WTC11 (cell line): ENCODE measurements around the gene TMPRSS11F. TPM values are rescaled to one million over a fixed set of nuclear protein-coding genes. Genes with fewer than 3 reads are reported as not detected.
A peak's percentile ranks its signal among the peaks of the same experiment; 100 is the strongest.

Source experiments
- ATAC-seq: fragments of 200-7000 bp; cut with Tn5 transposase; 2 replicates; pipeline ENCODE4 v1.10.0; 2021; ENCODE audit warnings: mild to moderate bottlenecking, moderate library complexity
- CTCF ChIA-PET: fragments of 300-600 bp; sonication (Branson Sonifier 250); formaldehyde crosslinking; loops from one replicate; lab custom pipeline; 2021; ENCODE audit warnings: antibody characterized with exemption; lab: Charles Lee
- POLR2A ChIA-PET: fragments of 350-600 bp; sonication (Branson Sonifier 250); formaldehyde crosslinking; loops from one replicate; lab custom pipeline; 2021; ENCODE audit warnings: antibody characterized with exemption; lab: Charles Lee
- DNase-seq: peaks from one replicate; pipeline ENCODE4 v3.0.0; 2021; ENCODE audit warnings: low spot score
- H3K27ac Mint-ChIP-seq: 2 replicates; pipeline ENCODE4 v1.8.0; 2021; ENCODE audit warnings: mixed read lengths
- H3K27me3 Mint-ChIP-seq: 2 replicates; pipeline ENCODE4 v1.8.0; 2021; ENCODE audit warnings: low read depth, mild to moderate bottlenecking, moderate library complexity, mixed read lengths
- H3K36me3 Mint-ChIP-seq: 2 replicates; pipeline ENCODE4 v1.8.0; 2021; ENCODE audit warnings: mixed read lengths
- H3K4me1 Mint-ChIP-seq: 2 replicates; pipeline ENCODE4 v1.8.0; 2022; ENCODE audit warnings: mixed read lengths
- H3K4me3 Mint-ChIP-seq: 2 replicates; pipeline ENCODE4 v1.8.0; 2021; ENCODE audit warnings: mild to moderate bottlenecking, moderate library complexity, mixed read lengths
- H3K9me3 Mint-ChIP-seq: 2 replicates; pipeline ENCODE4 v1.8.0; 2021; ENCODE audit warnings: mixed read lengths
- ARID4B ChIP-seq: sonication (generic); formaldehyde crosslinking; IDR thresholded peaks from 2 replicates; pipeline ENCODE4 v1.8.0; 2023; ENCODE audit warnings: missing genetic modification reagents, mild to moderate bottlenecking, borderline replicate concordance
- ATF3 ChIP-seq: sonication (generic); formaldehyde crosslinking; conservative IDR thresholded peaks from 2 replicates; pipeline ENCODE4 v1.8.1; 2022; ENCODE audit warnings: mild to moderate bottlenecking, missing genetic modification reagents
- E2F4 ChIP-seq: sonication (generic); formaldehyde crosslinking; IDR thresholded peaks from 2 replicates; pipeline ENCODE4 v1.8.1; 2022; ENCODE audit warnings: low read depth, mild to moderate bottlenecking, moderate library complexity, missing genetic modification reagents, borderline replicate concordance
- E2F5 ChIP-seq: sonication (generic); formaldehyde crosslinking; IDR thresholded peaks from 2 replicates; pipeline ENCODE4 v1.8.1; 2022; ENCODE audit warnings: mild to moderate bottlenecking, moderate library complexity, missing genetic modification reagents
- HMGXB4 ChIP-seq: sonication (generic); formaldehyde crosslinking; IDR thresholded peaks from 2 replicates; pipeline ENCODE4 v1.8.1; 2023; ENCODE audit warnings: mild to moderate bottlenecking, moderate library complexity, missing genetic modification reagents
- MXD4 ChIP-seq: fragments of 250-450 bp; sonication (Bioruptor Pico); IDR thresholded peaks from 2 replicates; pipeline ENCODE4 v1.8.0; 2021; ENCODE audit warnings: mild to moderate bottlenecking, moderate library complexity, borderline replicate concordance
- PRRX2 ChIP-seq: fragments of 250-450 bp; sonication (Bioruptor Pico); IDR thresholded peaks from 2 replicates; pipeline ENCODE4 v1.8.0; 2021; ENCODE audit warnings: mild to moderate bottlenecking
- RELA ChIP-seq: sonication (generic); formaldehyde crosslinking; IDR thresholded peaks from 2 replicates; pipeline ENCODE4 v1.8.1; 2022; ENCODE audit warnings: missing genetic modification reagents, mild to moderate bottlenecking, borderline replicate concordance
- ZNF138 ChIP-seq: sonication (generic); formaldehyde crosslinking; conservative IDR thresholded peaks from 2 replicates; pipeline ENCODE4 v1.8.1; 2022; ENCODE audit warnings: mild to moderate bottlenecking, moderate library complexity, missing genetic modification reagents
- ZNF263 ChIP-seq: sonication (generic); formaldehyde crosslinking; IDR thresholded peaks from 2 replicates; pipeline ENCODE4 v1.8.1; 2022; ENCODE audit warnings: low read depth, mild to moderate bottlenecking, moderate library complexity, missing genetic modification reagents
- ZNF423 ChIP-seq: fragments of 250-450 bp; sonication (Bioruptor Pico); IDR thresholded peaks from 2 replicates; pipeline ENCODE4 v2.1.2; 2022; ENCODE audit warnings: mild to moderate bottlenecking, moderate library complexity
- ZNF512 ChIP-seq: sonication (generic); formaldehyde crosslinking; IDR thresholded peaks from 2 replicates; pipeline ENCODE4 v1.8.1; 2022; ENCODE audit warnings: missing genetic modification reagents, borderline replicate concordance
- ZNF671 ChIP-seq: fragments of 250-450 bp; sonication (Bioruptor Pico); IDR thresholded peaks from 2 replicates; pipeline ENCODE4 v1.8.0; 2021; ENCODE audit warnings: mild to moderate bottlenecking
- total RNA-seq: library from RNA; stranded (reverse); gene quantifications from 3 replicates; pipeline ENCODE4 v1.2.3, GENCODE V29; 2021

TMPRSS11F gene
- total RNA-seq, 1 experiment from 2014 or later = not detected

GRCh38 chr4:68167706-68168105 lies 38.0 kb upstream of the TMPRSS11F start (continued):
- TF ChIP-seq E2F4 (no peak), PRRX2 (CRISPR knock-in tag) (no peak), ZNF138 (no peak)
- TF ChIP-seq, all 79 proteins: peak for 0

GRCh38 chr4:68167166-68167565 lies 37.5 kb upstream of the TMPRSS11F start:
- no peak for ATAC-seq
- POLR2A ChIA-PET = no interaction called here

More at GRCh38 chr4:68167166-68167565, 37.5 kb upstream of the TMPRSS11F start:
- Mint-ChIP-seq H3K27me3 (no peaks in the 10 kb centered on the region), H3K4me3 (no peak overlapping the region), H3K27ac (0 out of 2 replicates have a peak overlapping the region, but pooled peaks have one; percentile 22), H3K4me1 (no peaks in the 10 kb centered on the region), H3K9me3 (peaks cover 14% of the 10 kb centered on the region), H3K36me3 (peaks cover 4% of the 10 kb centered on the region)
- CTCF ChIA-PET = no interaction called here
- no peak for TF ChIP-seq MXD4
- no peak for TF ChIP-seq ZNF423 (CRISPR knock-in tag)
- no peak for TF ChIP-seq E2F5
- TF ChIP-seq ZNF512 (CRISPR knock-in tag) = no peak
- no peak for TF ChIP-seq ZNF671 (CRISPR knock-in tag)
- no peak for TF ChIP-seq E2F4
- no peak for TF ChIP-seq HMGXB4 (CRISPR knock-in tag)
- no peak for TF ChIP-seq ATF3 (CRISPR knock-in tag)
- no peak for TF ChIP-seq ARID4B (CRISPR knock-in tag)
- no peak for TF ChIP-seq RELA
- no peak for TF ChIP-seq ZNF263
- no peak for DNase-seq
